Calu3 (cell line): ENCODE data around the gene SRSF4. TPM values are rescaled to one million over a fixed set of nuclear protein-coding genes. Genes with fewer than 3 reads are reported as not detected.

Experiments
- BruUV-seq: library from RNA; stranded (reverse); fragments of 400-500 nt; replicated peaks from 2 replicates; lab custom pipeline; 2021; lab: Mats Ljungman, UMichigan
- CTCF ChIA-PET: fragments of 300-600 bp; sonication (Branson Sonifier 250); formaldehyde crosslinking; loops from one replicate; lab custom pipeline; 2022; ENCODE audit warnings: antibody characterized with exemption; lab: Charles Lee
- DNase-seq: peaks from one replicate; pipeline ENCODE4 v3.0.0; 2022
- H3K27ac Mint-ChIP-seq: one replicate; pipeline ENCODE4 v1.8.0; 2022; ENCODE audit warnings: mixed read lengths; ENCODE audit not compliant: unreplicated experiment
- H3K27me3 Mint-ChIP-seq: one replicate; pipeline ENCODE4 v1.8.0; 2022; ENCODE audit warnings: mixed read lengths; ENCODE audit not compliant: unreplicated experiment
- H3K36me3 Mint-ChIP-seq: one replicate; pipeline ENCODE4 v1.8.0; 2022; ENCODE audit warnings: mild to moderate bottlenecking, moderate library complexity, mixed read lengths; ENCODE audit not compliant: insufficient read depth, unreplicated experiment
- H3K4me1 Mint-ChIP-seq: one replicate; pipeline ENCODE4 v1.8.0; 2022; ENCODE audit warnings: mild to moderate bottlenecking, low read depth, mixed read lengths; ENCODE audit not compliant: unreplicated experiment
- H3K4me3 Mint-ChIP-seq: one replicate; pipeline ENCODE4 v1.8.0; 2022; ENCODE audit warnings: mild to moderate bottlenecking, low read depth, moderate library complexity, mixed read lengths; ENCODE audit not compliant: unreplicated experiment
- H3K9me3 Mint-ChIP-seq: one replicate; pipeline ENCODE4 v1.8.0; 2022; ENCODE audit warnings: low read depth, mixed read lengths; ENCODE audit not compliant: unreplicated experiment
- intact Hi-C: fragments of 100-400 bp; cut with micrococcal nuclease; formaldehyde crosslinking; loops from one replicate; pipeline ENCODE4 v1.10.0; 2022; ENCODE audit not compliant: unreplicated experiment
- total RNA-seq: library from RNA; stranded (reverse); gene quantifications from 2 replicates; pipeline ENCODE4 v1.2.3, GENCODE V29; 2022
- TF ChIP-seq, protein P1 (sequence below): fragments of 200-600 bp; IDR thresholded peaks from one replicate; pipeline ENCODE4 v1.8.0; 2022; ENCODE audit warnings: antibody characterized with exemption; ENCODE audit not compliant: unreplicated experiment

The SRSF4 gene
- total RNA-seq, 1 experiment from 2014 or later = 65.4 TPM

DNA sequence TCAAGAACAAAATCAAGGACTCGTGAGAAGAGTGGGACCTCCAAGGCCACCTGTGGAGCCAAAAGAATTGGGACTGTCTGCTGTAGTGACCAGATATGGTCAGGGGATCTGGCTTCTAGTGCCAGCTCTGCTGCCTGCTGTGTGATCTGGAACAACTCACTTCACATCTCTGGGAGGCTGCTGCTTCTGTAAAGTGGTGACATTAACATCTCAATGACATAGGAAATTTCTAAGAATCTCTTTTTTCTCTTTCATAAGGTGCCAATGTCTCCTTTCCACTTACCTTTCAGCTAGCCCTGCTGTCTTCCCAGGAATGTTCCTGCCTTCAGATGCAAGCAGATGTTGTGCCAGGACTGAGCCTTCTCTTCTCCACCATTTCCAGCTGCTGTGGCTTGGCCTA, 5.0 kb upstream of the SRSF4 start:
- intact Hi-C loops = no loop called here
- Mint-ChIP-seq H3K36me3 (peaks cover 9% of the 10 kb centered on the region), H3K27me3 (no peaks in the 10 kb centered on the region), H3K4me3 (no peak overlapping the region), H3K27ac (peak overlapping the region; percentile 22), H3K9me3 (no peaks in the 10 kb centered on the region), H3K4me1 (peaks cover 10% of the 10 kb centered on the region)
- CTCF ChIA-PET = no interaction called here
- BruUV-seq = no TSS peak
- TF ChIP-seq, protein P1, sequence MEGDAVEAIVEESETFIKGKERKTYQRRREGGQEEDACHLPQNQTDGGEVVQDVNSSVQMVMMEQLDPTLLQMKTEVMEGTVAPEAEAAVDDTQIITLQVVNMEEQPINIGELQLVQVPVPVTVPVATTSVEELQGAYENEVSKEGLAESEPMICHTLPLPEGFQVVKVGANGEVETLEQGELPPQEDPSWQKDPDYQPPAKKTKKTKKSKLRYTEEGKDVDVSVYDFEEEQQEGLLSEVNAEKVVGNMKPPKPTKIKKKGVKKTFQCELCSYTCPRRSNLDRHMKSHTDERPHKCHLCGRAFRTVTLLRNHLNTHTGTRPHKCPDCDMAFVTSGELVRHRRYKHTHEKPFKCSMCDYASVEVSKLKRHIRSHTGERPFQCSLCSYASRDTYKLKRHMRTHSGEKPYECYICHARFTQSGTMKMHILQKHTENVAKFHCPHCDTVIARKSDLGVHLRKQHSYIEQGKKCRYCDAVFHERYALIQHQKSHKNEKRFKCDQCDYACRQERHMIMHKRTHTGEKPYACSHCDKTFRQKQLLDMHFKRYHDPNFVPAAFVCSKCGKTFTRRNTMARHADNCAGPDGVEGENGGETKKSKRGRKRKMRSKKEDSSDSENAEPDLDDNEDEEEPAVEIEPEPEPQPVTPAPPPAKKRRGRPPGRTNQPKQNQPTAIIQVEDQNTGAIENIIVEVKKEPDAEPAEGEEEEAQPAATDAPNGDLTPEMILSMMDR = no peak
- DNase-seq = no peak

DNA sequence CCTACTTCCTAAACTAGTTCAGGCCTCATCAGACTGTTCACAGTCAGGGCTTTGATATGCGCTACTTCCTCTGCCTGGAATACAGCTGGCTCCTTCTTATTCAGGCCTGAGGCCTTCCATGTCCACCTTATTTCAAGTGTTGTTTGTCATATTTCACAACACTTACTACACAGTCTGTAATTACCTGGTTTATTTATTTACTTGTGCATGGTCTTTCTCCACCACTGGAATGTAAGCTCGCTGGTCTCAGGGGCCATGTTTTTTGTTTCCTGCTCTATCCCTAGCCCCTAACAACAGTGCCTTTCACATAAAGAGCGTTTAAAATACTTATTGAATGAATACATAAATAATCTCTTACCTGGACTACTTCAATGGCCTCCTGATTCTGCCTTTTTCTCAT, 4.6 kb upstream of the SRSF4 start:
- CTCF ChIA-PET = no interaction called here
- Mint-ChIP-seq H3K27ac (peak overlapping the region; percentile 22), H3K36me3 (peaks cover 13% of the 10 kb centered on the region), H3K4me3 (no peak overlapping the region), H3K4me1 (peaks cover 10% of the 10 kb centered on the region), H3K9me3 (no peaks in the 10 kb centered on the region), H3K27me3 (no peaks in the 10 kb centered on the region)
- intact Hi-C loops = no loop called here
- TF ChIP-seq, protein P1 = no peak
- no TSS peak for BruUV-seq
- DNase-seq = no peak

DNA sequence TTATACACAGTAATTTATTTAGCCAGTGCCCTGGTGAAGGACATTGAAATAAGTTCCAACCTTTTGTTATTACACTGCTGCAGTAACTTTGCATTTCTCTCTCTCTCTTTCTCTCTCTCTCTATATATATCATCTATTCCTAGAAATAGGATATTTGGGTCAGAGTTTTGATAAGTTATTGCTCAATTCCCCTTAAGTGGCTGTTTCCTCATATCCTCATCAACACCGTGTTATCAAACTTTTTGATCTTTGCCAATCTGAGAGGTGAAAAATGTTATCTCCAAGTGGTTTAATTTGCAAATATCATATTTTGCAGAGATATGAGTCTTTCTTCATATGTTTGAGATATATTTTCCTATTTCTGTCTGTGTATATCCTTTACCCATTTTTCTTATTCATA, 1.6 kb upstream of the SRSF4 start:
- Mint-ChIP-seq H3K27ac (no peak overlapping the region), H3K4me3 (peak overlapping the region; percentile 90), H3K9me3 (no peaks in the 10 kb centered on the region), H3K36me3 (peaks cover 41% of the 10 kb centered on the region), H3K4me1 (peaks cover 28% of the 10 kb centered on the region), H3K27me3 (no peaks in the 10 kb centered on the region)
- intact Hi-C loops = no loop called here
- no peak for DNase-seq
- TF ChIP-seq, protein P1 = no peak
- CTCF ChIA-PET = interaction anchor here (0.6 to 3.2 kb wide), 4 partner anchors 9 to 139 kb away, joined by 3 to 31 read pairs (median 4); no protein-coding TSS in a partner anchor
- BruUV-seq = no TSS peak

DNA sequence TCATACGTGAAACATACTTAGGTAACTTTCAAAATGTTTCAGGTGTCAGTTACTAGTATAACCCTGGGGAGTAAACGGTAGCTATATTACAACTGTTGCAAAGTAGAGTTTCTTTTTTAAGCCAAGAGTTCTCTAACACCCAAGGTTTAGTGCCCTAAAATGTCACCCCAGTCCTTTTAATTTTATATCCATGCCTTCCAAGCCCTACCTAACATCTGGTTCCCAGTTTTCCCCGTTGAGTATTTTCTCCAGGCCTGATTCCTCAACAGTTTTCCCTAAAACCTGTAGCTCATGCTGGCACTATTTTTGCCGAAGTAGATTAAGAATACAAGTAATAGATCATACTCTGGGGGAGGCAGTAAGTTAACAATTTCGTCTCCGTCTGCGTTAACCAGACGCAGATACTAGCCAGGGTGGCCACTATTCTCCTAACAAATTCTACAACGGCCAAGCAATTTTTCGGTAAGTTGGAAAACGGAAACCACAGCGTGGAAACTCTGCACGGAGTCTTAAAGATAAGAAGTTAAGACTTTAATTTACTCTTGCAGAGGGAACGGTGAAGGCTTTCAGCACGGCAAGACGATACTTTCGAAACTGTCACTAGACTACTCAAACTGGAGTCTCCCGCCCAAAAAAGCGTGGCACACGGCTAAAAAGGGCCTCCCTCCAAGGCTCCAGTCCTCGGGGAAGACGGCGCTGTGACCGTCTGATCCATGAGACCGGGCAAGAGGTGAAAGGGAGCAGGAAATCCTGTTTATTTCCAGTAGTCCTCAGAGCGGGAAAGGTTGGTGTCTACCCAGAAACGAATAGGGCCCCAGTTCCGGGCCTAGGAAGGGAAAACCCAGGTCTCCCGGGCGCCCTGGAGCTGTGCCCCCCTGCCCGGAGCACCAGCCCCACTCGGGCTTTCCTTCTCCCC, 945 bp downstream of the SRSF4 start:
- intact Hi-C loops = no loop called here
- no TSS peak for BruUV-seq

More for the DNA sequence above, 945 bp downstream of the SRSF4 start:
- Mint-ChIP-seq H3K27me3 (no peaks in the 10 kb centered on the region), H3K4me1 (peaks cover 19% of the 10 kb centered on the region), H3K4me3 (peak overlapping the region; percentile 90), H3K36me3 (peaks cover 62% of the 10 kb centered on the region), H3K27ac (peak overlapping the region; percentile 86), H3K9me3 (no peaks in the 10 kb centered on the region)
- CTCF ChIA-PET = interaction anchor here (0.6 to 3.2 kb wide), 3 partner anchors 17 to 67 kb away, joined by 4 to 31 read pairs (median 14); no protein-coding TSS in a partner anchor
- TF ChIP-seq, protein P1 = no peak
- no peak for DNase-seq
